PC-9 (cell line): ENCODE data around the gene PNPLA3. TPM values are rescaled to one million over a fixed set of nuclear protein-coding genes. Genes with fewer than 3 reads are reported as not detected.
A peak's percentile ranks its signal among the peaks of the same experiment; 100 is the strongest.

Experiments used
- BruUV-seq: library from RNA; stranded (reverse); fragments of 400-500 nt; replicated peaks from 2 replicates; lab custom pipeline; 2021; lab: Mats Ljungman, UMichigan
- CTCF ChIA-PET: fragments of 300-600 bp; sonication (Branson Sonifier 250); formaldehyde crosslinking; loops from one replicate; lab custom pipeline; 2022; ENCODE audit warnings: antibody characterized with exemption; lab: Charles Lee
- POLR2A ChIA-PET: fragments of 300-600 bp; sonication (Branson Sonifier 250); formaldehyde crosslinking; loops from one replicate; lab custom pipeline; 2022; ENCODE audit warnings: antibody characterized with exemption; ENCODE audit not compliant: unreplicated experiment; lab: Charles Lee
- DNase-seq, 2 experiments: peaks; one replicate each; pipeline versions ENCODE4 v3.0.0 to v3.0.0-alpha.2; 2015 to 2022; ENCODE audit warnings: mixed read lengths in 1 of 2
- H2AFZ ChIP-seq: fragments of 200-600 bp; sonication (generic); 2 replicates; pipeline ENCODE4 v1.8.1; 2017; ENCODE audit warnings: antibody characterized with exemption
- H3F3A ChIP-seq: fragments of 200-600 bp; sonication (generic); 2 replicates; pipeline ENCODE4 v1.8.1; 2017; ENCODE audit warnings: antibody characterized with exemption, mild to moderate bottlenecking, low read depth; ENCODE audit not compliant: insufficient read depth
- H3K27ac ChIP-seq: fragments of 200-600 bp; sonication (generic); 2 replicates; pipeline ENCODE4 v1.6.1; 2016; ENCODE audit warnings: mixed run types
- H3K27me3 ChIP-seq: fragments of 200-600 bp; sonication (generic); 2 replicates; pipeline ENCODE4 v1.6.1; 2016; ENCODE audit warnings: low read depth, mixed run types; ENCODE audit not compliant: insufficient read depth
- H3K36me3 ChIP-seq: fragments of 200-600 bp; sonication (generic); 2 replicates; pipeline ENCODE4 v1.6.1; 2016; ENCODE audit warnings: low read depth, mixed run types
- H3K4me1 ChIP-seq: fragments of 200-600 bp; sonication (generic); replicated peaks from 2 replicates; pipeline ENCODE4 v1.6.1; 2016; ENCODE audit warnings: mixed run types; ENCODE audit not compliant: insufficient read depth
- H3K4me2 ChIP-seq: fragments of 200-600 bp; sonication (generic); 2 replicates; pipeline ENCODE4 v1.6.1; 2017; ENCODE audit warnings: mixed run types
- H3K4me3 ChIP-seq: fragments of 200-600 bp; sonication (generic); 2 replicates; pipeline ENCODE4 v1.6.1; 2016; ENCODE audit warnings: mixed run types
- H3K79me2 ChIP-seq: fragments of 200-600 bp; sonication (generic); 2 replicates; pipeline ENCODE4 v1.6.1; 2017; ENCODE audit warnings: low read depth, mixed run types
- H3K9me2 ChIP-seq: fragments of 200-600 bp; sonication (generic); 2 replicates; pipeline ENCODE4 v1.8.1; 2017; ENCODE audit warnings: mild to moderate bottlenecking; ENCODE audit not compliant: insufficient read depth
- H3K9me3 ChIP-seq: fragments of 200-600 bp; sonication (generic); 2 replicates; pipeline ENCODE4 v1.8.1; 2016; ENCODE audit warnings: low read depth; ENCODE audit not compliant: insufficient read depth
- H4K20me1 ChIP-seq: fragments of 200-600 bp; sonication (generic); 2 replicates; pipeline ENCODE4 v1.8.1; 2017; ENCODE audit not compliant: insufficient read depth
- CTCF ChIP-seq: fragments of 200-600 bp; sonication (generic); conservative IDR thresholded peaks from 2 replicates; pipeline ENCODE4 v1.6.1; 2017; ENCODE audit warnings: mixed run types, antibody characterized with exemption, mild to moderate bottlenecking, moderate library complexity
- EZH2 ChIP-seq: fragments of 200-600 bp; sonication (generic); IDR thresholded peaks from 2 replicates; pipeline ENCODE4 v1.8.0; 2017; ENCODE audit warnings: antibody characterized with exemption, low read depth
- intact Hi-C: fragments of 100-400 bp; cut with micrococcal nuclease; formaldehyde crosslinking; loops from one replicate; pipeline ENCODE4 v1.10.0; 2022; ENCODE audit not compliant: unreplicated experiment
- total RNA-seq: library from RNA; stranded (reverse); gene quantifications from 2 replicates; pipeline ENCODE4 v1.2.3, GENCODE V29; 2021

PNPLA3 gene
- total RNA-seq, 1 experiment from 2014 or later = 26.8 TPM

GRCh38 chr22:43911351-43911750, 12.3 kb upstream of the PNPLA3 start:
- Histone ChIP-seq H3K27me3 (no peaks in the 10 kb centered on the region), H3F3A (peaks cover 3% of the 10 kb centered on the region; the same call in 1 of the 2 replicates), H3K4me1 (peaks cover 17% of the 10 kb centered on the region), H2AFZ (0 out of 2 replicates have a peak overlapping the region, but pooled peaks have one; percentile 31), H3K4me3 (no peak overlapping the region), H3K27ac (no peak overlapping the region), H4K20me1 (no peaks in the 10 kb centered on the region), H3K9me3 (no peaks in the 10 kb centered on the region), H3K79me2 (no peaks in the 10 kb centered on the region), H3K36me3 (no peaks in the 10 kb centered on the region), H3K9me2 (no peaks in the 10 kb centered on the region), H3K4me2 (no peak overlapping the region)
- ChIA-PET CTCF (interaction anchor here (1.4 kb wide), 1 partner anchor 28 kb away, joined by 4 read pairs; no protein-coding TSS in a partner anchor), POLR2A (no interaction called here)
- no peak for TF ChIP-seq EZH2
- no peak for TF ChIP-seq CTCF
- no TSS peak for BruUV-seq
- no peak for DNase-seq
- intact Hi-C loops = no loop called here

- Histone ChIP-seq H3K27ac (no peak overlapping the region), H3F3A (peaks cover 25% of the 10 kb centered on the region), H3K36me3 (no peaks in the 10 kb centered on the region), H3K9me3 (no peaks in the 10 kb centered on the region), H3K4me2 (no peak overlapping the region), H3K79me2 (no peaks in the 10 kb centered on the region), H3K4me1 (peaks cover 39% of the 10 kb centered on the region), H3K9me2 (no peaks in the 10 kb centered on the region), H2AFZ (no peak overlapping the region), H3K4me3 (no peak overlapping the region), H4K20me1 (no peaks in the 10 kb centered on the region), H3K27me3 (no peaks in the 10 kb centered on the region)
- no peak for DNase-seq
- TF ChIP-seq EZH2 (no peak), CTCF (no peak)
- intact Hi-C loops = no loop called here
- POLR2A ChIA-PET = no interaction called here
- no TSS peak for BruUV-seq
- CTCF ChIA-PET = no interaction called here
Measured at GRCh38 chr22:43917521-43917920, 6.1 kb upstream of the PNPLA3 start.

GRCh38 chr22:43919106-43919973, 4.3 kb upstream of the PNPLA3 start:
- CTCF ChIA-PET = no interaction called here
- no peak for DNase-seq
- POLR2A ChIA-PET = no interaction called here
- Histone ChIP-seq H3K27ac (no peak overlapping the region), H2AFZ (no peak overlapping the region), H3K36me3 (no peaks in the 10 kb centered on the region), H4K20me1 (no peaks in the 10 kb centered on the region), H3K4me3 (no peak overlapping the region), H3K27me3 (no peaks in the 10 kb centered on the region), H3K4me1 (peaks cover 48% of the 10 kb centered on the region), H3K79me2 (no peaks in the 10 kb centered on the region), H3K9me2 (no peaks in the 10 kb centered on the region), H3F3A (peaks cover 29% of the 10 kb centered on the region), H3K4me2 (no peak overlapping the region), H3K9me3 (no peaks in the 10 kb centered on the region)
- no peak for TF ChIP-seq CTCF
- no peak for TF ChIP-seq EZH2
- BruUV-seq = no TSS peak
- intact Hi-C loops = no loop called here
